Measurements from ENCODE around the gene WWOX.

WWOX gene

DNA sequence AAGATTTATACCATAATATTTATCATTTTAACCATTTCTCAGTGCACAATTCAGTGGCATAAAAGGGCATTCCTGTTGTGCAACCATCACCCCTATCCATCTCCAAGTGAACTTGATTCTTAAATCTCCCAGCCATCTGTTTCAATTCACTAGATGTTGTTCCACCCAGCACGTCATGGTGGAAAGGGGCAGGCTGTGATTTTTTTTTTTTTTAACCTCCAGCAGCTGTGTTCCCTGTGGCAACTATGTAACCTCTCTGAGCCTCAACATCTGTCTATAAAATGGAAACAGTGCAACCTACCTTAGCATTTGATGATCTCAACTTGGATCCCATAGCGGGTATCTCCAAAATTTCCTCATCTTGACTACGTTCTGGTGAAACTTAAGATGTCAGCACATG is 604.5 kb downstream of the WWOX start:
- no peak for DNase-seq

DNA sequence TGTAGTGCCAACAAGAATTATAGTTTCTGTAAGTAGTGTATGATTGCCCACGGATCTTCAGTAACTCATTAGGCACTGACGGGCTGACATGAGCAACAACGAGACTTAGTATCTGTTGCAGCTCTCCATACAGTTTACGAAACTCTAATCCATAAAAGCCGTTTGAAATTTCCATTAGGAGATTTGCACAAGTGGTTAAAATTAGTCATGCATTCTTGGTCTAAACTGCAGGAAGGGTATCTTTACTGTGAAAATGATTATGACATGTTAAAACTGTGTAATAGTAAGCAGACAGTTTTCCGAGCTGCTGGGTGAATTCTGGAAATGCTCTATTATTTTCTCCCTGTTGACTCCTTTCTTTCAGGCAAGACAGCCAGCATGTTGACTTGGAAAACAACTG is 605.0 kb downstream of the WWOX start:
- peak; percentile 87 for DNase-seq

DNA sequence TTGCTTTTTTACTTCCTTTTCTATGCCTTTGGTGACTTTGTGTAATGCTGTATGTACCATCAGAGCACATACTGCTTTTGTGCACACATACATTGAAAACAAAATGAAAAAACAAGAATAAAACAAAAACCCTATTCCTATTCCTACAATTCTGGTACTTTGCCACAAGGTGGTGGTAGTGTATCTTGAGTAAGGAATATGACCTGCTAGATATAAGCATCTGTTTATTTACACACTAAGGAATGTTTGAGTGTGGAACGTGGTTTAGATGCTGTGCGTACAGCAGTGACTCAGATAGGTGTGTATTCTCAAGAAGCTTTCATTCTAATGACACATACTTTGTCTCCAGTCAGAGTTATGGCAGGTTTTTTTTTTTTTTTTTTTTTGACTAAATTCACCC is 606.2 kb downstream of the WWOX start:
- peak; percentile 43 for DNase-seq

- DNase-seq, result no peak
These were observed 607.2 kb downstream of the WWOX start for GRCh38 chr16:78706637-78707036.

DNA sequence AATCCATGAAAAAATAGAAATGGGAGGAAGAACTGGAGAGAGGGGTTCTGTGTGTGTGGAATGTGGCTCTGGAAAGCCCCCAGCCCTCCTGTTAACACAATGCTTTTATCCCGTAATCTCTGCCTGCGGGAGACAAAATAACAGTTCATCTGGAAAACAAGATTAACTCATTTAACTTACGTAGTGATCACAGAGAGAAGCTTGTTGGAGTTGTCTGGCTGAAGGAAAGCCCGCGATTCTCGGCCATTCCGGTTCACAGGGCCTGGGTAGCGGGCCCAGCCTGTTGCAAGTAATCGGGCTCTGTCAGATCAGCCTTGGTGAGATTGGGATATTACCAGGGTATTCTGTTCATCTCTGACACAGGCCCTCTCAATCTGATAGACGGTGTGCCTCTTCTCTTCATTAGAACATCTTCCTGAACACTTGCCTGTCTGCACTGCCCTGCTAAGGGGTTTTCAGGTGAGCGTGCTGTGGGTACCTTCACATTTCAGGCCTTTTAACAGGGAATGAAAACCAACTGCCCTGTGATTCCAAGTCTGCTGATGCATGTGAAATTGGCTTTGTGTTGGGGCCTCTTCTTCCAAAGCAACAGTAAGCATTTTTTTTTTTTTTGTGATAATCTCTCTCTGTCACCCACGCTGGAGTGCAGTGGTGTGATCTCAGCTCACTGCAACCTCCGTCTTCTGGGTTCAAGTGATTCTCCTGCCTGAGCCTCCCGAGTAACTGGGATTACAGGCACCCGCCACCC is 609.9 kb downstream of the WWOX start:
- no peak for DNase-seq

DNA sequence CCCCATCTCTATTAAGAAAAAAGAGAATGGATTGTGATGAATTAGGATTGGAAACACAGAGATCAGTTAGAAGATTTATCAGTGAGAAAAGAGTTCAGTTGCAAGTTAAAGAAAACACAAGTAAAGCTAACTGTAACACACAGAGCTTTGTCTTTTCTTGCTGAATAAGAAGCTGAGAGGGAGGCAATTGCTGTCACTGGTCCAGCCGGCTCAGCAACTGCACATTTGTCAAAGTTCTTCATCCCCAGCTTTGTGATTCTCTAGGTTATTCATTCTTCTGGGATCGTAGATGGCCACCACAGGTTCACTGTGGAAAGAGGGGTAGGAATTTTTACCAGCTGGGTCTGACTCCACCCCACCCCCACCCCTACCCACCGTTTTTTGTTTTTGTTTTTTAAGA is 615.7 kb downstream of the WWOX start:
- DNase-seq, result no peak

DNA sequence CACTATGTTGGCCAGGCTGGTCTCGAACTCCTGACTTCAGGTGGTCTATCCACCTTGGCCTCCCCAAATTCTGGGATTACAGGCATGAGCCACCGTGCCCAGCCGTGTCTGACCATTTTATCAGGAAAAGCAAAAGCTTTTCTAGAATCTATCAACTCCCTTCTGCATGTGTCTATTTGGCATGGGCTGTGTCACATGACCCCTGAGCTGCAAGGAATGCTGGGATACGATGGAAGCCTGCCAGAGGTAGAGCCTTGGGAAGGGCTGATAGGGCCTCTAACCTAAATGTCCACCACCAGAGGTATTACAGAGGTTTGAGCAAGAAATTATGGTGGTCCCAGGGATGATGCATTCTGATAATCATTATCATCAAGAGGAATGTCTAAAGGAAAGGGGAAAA is 616.2 kb downstream of the WWOX start:
- no peak for DNase-seq

DNA sequence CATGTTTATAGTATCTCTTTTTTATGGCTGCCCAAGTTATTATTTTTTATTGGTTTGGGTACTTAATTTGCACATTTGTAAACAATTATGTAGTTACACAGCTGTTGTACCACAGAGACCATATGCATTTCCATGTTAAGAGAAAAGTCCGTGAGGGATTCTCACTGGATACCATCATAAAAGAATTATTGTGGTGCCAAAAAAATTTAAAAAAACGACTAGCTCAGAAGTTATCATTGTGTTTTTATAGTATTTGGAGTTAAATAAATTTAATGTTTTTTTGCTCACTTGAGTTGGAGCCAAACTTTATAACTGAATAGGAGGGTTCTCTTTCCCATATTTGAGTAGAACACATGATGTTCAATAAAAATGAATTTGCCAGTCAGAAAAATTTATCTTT is 618.7 kb downstream of the WWOX start:
- no peak for DNase-seq

DNA sequence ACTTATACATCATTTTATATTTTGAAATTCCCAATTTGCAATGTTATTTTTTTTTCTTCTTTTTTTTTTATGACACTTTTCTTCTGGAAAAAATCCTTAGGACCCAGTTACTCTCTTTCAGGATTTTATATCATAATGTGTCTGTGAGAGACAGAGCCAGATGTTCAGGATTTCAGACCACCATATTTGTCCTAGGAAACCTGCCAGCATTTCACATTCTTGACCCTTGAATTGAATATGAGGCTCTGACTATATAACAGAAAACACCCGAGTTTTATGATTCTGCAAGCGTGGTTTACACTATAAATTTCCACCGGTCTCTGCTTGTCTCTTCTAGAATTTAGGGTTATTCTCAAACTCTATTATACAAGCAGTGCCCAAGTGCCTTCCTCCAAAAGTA is 621.0 kb downstream of the WWOX start:
- DNase-seq, result no peak

- DNase-seq, result no peak
These were observed 628.1 kb downstream of the WWOX start for GRCh38 chr16:78727536-78727935.

DNA sequence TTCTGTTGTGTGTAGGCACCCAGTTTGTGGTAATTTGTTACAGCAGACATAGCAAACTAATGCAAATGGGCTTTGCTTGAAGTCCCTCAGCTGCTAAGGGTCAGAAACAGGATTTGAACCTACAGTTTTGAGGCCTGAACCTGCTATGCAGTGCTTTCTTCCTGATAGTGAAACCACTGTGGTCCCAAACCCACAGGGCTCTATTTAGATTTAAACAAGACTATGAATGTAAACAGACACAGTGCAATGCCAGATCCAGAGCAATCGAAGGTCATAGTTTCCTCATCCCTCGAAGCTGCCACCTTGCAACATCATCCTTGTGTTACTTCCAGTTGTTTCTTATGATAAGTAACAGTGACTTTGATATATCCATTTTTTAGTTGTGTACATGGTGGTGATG is 630.2 kb downstream of the WWOX start:
- DNase-seq, result no peak

DNA sequence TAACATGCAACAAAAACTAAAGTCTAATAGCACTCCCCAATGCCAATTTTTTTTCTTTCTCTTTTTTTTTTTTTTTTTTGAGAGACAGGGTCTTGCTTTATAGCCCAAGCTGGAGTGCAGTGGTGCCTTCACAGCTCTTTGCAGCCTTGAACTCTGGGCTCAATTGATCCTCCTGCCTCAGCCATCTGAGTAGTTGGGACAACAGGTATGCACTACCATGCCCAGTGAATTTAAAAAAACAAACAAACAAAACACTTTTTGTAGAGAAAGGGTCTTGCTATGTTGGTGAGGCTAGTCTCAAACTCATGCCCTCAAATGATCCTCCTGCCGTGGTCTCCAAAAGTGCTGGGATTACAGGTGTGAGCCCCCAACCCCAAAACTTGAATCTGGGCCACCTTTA is 632.3 kb downstream of the WWOX start:
- DNase-seq, result no peak

DNA sequence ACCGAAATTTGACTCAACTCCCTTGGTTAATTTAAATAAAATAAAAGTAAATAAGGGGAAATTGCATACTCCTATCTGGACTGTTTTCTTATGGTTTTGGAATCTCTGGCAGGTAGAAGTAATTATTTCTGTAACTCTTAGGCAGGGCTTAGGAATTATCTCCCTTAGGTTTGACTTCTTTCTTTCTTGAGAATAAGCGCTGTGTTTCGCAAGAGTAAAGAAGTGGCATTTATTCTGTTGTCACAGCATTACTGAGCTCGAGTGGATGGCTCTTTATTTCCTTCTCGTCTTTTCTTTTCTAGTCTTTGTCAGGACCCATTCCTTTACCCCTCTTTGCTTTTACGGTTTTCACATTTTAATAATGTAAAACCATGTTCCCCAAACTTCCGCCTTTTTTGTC is 633.2 kb downstream of the WWOX start:
- no peak for DNase-seq

- no peak for DNase-seq
These were observed 635.9 kb downstream of the WWOX start for GRCh38 chr16:78735337-78735736.

DNA sequence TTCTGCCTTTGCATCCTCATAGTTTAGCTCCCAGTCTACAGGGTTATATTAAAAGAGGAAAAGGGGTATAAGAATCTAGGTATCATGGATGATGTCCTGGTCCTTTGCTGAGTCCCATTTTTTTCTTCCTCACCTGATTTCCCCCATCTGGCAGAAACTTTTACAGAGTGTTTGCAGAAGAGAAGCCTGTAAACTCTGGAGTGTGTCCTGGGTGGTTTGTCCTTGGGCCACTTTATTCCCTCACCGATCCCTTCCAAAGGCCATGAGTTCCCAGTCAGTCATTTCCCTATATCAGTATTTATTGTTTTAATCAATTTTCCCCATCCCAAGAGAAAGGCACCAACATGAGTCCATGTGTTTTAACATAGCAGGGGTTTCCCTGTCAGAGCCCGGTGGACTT is 638.2 kb downstream of the WWOX start:
- DNase-seq, result no peak

DNA sequence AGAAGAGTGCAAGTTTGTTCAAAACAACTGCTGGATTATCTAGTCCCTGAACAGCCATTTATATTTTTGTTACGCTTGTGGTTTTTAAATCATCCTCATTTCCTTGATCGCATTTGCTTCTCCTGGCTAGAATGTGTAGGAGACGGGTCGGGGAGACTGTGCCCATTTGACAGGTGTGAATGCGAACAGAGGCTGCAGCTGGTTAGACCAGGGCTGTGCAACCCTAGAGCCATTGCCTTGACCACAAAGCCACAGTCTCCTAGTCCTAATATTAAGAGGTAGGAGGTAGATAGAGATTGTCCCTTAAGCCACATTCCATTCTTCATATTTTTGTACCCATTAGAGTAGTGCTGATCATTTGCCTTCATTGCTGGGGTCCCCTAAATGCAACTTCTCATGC is 639.1 kb downstream of the WWOX start:
- no peak for DNase-seq

- DNase-seq, result no peak
These were observed 640.8 kb downstream of the WWOX start for GRCh38 chr16:78740269-78740668.

- no peak for DNase-seq
These were observed 643.2 kb downstream of the WWOX start for GRCh38 chr16:78742501-78743283.

GRCh38 chr16:78743556-78743955 is 644.1 kb downstream of the WWOX start:
- DNase-seq, result no peak

- DNase-seq, result no peak
These were observed 644.6 kb downstream of the WWOX start for GRCh38 chr16:78744099-78744498.

DNA sequence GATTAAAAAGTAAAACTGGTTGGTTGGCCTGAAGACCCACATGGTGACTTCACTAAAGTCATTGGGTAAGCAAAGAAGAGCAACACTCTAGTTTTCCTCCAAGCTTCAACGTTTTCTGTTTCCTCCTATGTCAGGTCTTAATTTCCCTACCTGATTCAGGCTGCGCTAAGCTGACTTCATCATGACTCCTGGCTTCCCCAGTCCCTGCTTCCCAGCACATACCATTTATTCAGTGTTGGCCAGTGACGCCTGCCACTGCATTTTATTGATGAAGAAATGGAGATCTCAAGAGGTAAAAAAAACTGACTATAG is 645.3 kb downstream of the WWOX start:
- DNase-seq, result no peak

GRCh38 chr16:78745108-78746019 is 645.9 kb downstream of the WWOX start:
- DNase-seq, result no peak

DNA sequence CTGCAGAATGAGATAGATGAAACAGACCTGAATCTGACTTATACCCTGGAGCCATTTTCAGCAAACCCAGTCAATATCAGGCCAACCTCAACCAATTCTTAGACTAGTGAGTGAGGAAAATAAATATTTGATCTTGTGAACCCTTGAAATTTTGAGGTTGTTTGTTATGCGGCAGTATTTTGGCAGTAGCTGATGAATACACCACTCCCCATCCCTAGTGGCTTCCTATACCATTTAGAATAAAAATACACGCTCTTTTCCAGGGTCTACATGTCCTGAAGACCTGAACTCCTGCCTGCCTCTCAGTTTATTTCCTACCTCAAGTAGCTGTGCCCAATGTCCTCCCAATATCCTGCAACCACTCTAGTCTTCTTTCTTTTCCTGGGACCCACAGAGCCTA is 647.3 kb downstream of the WWOX start:
- no peak for DNase-seq
